Measurements from ENCODE around the gene EEF1AKMT4.

Gene EEF1AKMT4

DNA sequence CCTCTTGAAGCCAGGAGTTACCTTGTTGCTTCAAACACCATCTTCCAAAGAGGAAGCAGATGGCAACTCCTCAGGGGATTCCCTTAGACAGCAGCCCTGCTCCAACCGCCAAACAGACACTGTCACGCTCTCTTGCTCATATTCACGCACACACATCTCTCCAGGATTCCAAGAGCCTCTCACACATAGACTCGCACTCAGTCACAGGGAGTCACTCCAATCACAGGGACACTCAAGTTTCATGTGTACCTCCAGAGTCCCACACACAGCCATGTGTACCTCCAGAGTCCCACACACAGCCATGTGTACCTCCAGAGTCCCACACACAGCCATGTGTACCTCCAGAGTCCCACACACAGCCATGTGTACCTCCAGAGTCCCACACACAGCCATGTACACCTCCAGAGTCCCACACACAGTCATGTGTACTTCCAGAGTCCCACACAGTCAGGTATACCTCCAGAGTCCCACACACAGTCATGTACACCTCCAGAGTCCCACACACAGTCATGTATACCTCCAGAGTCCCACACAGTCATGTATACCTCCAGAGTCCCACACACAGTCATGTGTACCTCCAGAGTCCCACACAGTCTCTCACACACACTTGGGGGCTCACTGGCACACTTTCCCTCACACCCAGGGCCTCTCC is 14.0 kb upstream of the EEF1AKMT4 start:
- no peak for DNase-seq (ENCODE audit: low read depth in 2 of 2)

DNA sequence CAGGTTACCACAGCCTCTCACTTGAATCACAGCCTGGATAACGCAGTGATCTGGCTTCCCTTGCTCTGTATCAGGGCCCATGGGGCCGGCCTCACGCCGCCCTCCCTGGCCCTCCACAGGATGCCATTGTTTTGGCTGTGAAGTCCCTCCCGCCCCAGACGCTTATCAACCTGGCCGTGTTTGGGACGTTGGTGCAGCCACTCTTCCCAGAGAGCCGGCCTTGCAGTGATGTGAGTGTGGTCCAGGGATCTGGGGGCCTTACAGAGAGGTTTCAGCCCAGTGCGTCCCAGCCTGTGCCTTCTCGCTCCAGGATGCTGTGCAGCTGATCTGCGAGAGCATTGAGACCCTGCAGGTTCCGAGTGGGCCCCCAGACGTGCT is 13.4 kb upstream of the EEF1AKMT4 start:
- no peak for DNase-seq (ENCODE audit: low read depth in 2 of 2)

DNA sequence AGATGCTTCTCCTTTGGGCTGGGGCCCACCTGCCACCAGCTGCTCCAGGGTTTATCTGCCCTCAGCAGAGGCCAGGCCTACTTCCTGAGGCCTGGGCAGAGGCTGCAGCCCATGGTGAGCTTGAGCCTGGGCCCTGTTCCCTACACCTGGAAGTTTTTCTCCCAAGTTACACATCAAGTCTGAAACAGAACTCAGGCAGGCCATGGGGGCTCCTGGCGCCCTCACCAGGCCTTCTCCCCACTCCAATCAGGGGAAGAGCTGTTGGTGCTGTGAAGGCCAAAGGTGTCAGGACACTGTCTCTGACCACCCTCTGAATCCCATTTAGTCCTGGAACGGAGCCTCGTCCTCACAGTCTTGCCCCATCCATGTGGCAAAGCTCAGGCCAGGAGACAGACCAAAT is 12.8 kb upstream of the EEF1AKMT4 start:
- DNase-seq (ENCODE audit: low read depth in 2 of 2): no peak

DNA sequence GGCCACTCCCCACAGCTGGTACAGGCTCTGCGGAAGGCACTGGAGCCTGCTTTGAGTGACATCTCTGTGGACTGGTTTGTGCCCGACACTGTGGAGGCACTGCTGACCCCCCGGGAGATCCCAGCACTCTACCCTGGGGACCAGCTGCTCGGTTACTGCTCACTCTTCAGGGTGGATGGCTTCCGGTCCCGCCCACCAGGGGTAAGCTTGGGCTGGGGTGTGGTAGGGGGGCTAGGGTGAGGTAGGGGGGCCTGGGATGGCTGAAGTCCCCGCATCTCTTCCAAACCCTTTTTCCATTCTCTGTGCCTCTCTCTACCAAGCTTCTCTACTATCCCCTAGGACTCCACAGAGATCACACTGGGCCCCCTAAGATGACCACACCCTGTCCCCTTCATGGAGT is 12.3 kb upstream of the EEF1AKMT4 start:
- no peak for DNase-seq (ENCODE audit: low read depth in 2 of 2)

DNA sequence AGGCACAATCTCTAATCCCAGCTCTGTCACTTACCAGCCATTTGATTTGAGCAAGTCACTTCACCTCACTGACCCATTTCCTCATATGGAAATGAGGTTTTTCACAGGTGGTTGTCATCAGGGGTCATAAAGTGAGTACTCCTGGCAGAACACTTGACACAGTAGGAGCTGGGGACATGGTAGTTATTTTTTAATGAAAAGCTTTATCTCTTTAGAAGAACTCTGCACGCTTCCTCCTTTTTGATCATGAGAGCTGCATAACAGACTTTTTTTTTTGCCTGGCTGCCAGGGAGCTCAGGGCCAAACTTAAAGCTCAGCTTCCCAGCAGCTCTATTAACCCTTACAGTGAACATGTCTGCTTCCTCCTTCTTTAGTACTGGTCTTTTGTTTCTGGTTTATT is 11.7 kb upstream of the EEF1AKMT4 start:
- no peak for DNase-seq (ENCODE audit: low read depth in 2 of 2)

DNA sequence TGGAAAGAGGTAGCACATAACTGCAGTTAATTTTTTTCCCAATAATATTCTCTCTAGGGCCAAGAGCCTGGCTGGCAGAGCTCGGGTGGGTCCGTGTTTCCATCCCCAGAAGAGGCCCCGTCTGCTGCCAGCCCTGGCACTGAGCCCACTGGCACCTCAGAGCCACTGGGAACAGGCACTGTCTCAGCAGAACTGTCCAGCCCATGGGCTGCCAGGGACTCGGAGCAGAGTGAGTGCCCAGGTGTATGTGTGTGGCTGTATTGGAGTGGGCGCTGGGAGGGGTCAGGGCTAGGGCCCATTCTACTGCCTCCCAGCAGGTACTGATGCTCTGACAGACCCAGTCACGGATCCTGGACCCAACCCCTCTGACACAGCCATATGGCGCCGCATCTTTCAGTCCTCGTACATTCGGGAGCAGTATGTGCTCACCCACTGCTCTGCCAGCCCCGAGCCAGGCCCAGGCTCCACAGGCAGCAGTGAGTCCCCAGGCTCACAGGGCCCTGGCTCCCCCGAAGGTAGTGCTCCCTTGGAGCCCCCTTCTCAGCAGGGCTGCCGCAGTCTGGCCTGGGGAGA is 11.1 kb upstream of the EEF1AKMT4 start:
- no peak for DNase-seq (ENCODE audit: low read depth in 2 of 2)

DNA sequence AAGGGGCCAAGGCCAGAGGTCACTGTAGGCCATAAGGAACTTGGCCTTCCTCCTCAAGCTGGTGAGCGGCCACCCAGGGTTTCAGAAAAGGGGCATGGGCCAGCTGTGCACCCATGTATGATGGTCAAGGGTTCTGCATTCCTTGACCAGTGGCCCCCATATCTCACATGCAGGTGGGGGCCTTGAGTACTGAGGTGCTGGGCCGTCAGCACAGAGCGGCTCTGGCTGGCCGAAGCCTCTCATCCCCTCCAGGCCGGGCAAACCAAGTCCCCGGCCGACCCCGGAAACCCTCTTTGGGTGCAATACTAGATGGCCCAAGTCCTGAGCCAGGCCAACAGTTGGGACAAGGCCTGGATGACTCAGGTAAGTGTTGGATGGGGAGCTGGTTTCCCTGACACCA is 10.3 kb upstream of the EEF1AKMT4 start:
- no peak for DNase-seq (ENCODE audit: low read depth in 2 of 2)

DNA sequence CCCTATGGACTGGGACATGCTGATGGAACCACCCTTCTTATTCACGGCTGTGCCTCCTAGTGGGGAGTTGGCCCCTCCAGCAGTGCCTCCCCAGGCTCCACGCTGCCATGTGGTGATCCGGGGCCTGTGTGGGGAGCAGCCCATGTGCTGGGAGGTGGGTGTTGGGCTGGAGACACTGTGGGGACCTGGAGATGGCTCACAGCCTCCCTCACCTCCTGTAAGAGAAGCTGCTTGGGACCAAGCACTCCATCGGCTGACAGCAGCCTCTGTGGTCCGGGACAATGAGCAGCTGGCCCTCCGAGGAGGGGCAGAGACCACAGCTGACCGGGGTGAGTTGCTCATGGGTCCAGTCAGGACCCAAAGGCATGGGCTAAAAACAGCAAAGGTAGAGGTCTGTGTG is 9.8 kb upstream of the EEF1AKMT4 start:
- no peak for DNase-seq (ENCODE audit: low read depth in 2 of 2)

DNA sequence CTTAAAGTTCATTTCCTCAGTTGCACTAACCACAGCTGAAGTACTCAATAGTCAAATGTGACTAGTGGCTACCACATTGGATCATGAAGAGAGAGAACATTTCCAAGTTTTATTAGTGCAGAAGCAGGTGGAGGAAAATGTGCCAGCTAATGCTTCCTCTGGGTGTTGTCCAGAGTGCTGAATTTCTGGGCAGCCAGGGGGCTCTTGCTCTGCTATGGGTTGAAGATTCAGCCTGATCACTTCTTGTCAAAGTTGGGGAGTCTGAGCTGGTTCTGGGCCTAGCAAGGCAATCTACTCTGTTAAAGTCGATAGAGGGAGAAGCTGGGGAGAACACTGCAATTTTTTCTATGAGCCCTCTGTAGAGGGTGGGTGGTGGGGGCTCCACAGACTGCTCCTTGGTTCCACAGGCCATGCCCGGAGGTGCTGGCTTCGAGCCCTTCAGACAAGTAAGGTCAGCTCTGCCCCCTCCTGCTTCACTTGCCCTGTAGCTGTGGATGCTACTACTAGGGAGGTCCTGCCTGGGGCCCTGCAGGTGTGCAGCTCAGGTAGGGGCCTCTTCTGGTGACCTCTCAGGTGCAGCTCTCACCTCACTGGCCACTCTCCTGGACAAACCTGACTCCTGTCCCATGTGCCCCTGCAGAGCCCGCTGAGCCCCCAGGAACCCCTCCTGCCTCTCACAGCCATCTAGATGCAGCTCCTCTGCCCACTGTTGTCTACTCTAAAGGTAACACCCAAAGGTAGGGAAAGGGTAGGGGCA is 8.9 kb upstream of the EEF1AKMT4 start:
- no peak for DNase-seq (ENCODE audit: low read depth in 2 of 2)

DNA sequence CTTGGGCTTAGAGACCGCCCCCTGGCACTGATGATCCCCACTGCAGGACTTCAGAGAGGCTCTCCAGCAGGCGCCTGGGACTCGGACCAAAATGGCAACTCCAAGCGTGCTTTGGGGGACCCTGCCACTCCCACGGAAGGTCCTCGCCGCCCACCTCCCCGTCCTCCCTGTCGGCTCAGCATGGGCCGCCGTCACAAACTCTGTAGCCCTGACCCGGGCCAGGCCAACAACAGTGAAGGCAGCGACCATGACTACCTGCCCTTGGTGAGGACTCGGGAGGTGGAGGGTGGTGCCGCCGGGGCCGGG is 8.4 kb upstream of the EEF1AKMT4 start:
- DNase-seq (ENCODE audit: low read depth in 2 of 2): no peak

DNA sequence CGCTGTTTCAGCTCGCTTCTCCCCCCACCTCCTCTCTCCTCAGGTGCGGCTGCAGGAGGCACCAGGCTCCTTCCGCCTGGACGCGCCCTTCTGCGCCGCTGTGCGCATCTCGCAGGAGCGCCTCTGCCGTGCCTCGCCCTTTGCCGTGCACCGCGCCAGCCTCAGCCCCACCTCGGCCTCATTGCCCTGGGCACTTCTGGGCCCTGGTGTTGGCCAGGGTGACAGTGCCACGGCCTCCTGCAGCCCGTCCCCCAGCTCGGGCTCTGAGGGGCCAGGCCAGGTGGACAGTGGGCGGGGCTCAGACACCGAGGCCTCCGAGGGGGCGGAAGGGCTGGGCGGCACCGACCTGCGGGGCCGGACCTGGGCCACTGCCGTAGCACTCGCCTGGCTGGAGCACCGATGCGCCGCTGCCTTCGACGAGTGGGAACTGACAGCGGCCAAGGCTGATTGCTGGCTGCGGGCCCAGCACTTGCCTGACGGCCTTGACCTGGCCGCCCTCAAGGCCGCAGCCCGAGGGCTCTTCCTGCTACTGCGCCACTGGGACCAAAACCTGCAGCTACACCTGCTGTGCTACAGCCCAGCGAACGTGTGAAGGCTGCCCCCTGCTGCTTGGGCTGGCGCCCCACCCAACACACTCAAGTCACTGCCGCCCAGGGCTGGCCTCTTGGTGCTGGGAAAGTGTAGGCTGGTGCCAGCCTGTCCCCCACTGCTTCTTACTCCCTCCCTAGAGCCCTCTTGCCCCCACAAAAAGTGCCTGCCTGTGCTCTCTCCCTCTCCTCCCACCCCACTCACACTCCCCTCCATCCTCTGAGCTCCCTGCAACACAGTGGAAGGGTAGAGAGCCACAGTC is 7.8 kb upstream of the EEF1AKMT4 start:
- no peak for DNase-seq (ENCODE audit: low read depth in 2 of 2)

DNA sequence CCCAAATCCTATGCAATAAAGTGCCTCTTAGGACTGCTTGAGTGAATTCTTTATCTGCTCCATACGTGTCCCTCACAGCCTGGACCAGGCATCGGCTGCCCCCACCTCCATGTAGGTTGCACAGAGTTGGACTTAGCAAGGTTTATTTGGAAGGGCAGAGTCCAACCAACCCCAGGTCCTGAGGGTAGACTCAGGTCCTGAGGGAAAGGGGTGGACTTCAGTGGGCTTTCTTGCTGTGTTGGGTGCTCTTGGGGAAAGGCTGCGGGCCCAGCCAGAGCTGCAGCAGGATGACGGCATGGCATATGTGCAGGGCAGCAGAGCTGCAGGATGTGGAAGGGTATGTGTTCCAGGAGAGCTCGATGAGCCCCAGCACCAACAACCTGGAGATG is 7.2 kb upstream of the EEF1AKMT4 start:
- no peak for DNase-seq (ENCODE audit: low read depth in 2 of 2)

DNA sequence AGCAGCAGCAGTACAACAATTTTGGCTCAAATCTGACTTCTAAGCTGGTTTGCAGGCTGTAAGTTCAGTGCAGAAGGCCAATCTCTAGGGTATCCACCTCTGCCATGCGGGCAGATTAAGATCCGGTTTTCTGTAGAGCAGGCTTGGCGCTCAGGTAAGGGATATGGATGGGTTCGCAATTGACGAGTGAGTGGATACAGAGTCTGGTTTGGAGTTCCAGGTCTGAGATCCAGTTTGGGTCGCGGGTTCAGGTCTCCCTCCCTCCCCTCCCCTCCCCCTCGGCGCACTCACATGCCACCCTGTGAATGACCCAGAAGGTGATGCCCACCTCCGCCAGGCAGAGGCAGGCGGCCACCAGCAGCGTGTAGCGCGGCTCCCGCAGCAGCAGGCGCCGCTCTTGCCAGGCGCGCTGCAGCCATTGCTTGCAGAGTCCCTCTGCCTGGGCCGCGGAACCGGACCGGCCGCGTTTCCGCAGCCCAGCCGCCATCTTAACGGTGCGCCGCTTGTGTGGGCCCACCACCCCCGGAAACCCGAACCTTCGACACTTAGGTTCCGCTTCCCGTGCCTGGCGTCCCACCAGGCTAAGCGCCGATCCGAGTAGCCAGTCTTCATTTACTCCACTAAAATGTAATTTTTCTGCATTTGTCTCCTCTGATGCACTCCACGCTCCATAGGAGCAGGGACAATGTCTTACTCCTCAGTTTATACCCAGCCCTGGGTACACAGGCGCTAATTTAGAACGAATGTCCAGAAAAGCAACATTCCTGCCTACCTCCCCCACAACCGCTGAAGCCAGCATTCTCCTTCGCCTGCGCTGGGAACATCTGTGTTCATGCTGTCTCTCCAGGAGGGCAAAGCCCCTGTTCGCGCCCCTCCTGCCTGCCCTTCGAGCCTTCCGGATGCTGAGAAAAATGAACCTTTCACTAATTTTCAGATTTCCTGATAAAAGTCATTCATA is 739 bp upstream of the EEF1AKMT4 start, which contains the start of gene ALG3:
Gene ALG3, minus strand, starts transcription at position 509 of the 958 bp plus-strand sequence. Its CDS starts 22 bp downstream, at position 487.
- DNase-seq (ENCODE audit: low read depth in 2 of 2): peak; percentile 75 to 86

DNA sequence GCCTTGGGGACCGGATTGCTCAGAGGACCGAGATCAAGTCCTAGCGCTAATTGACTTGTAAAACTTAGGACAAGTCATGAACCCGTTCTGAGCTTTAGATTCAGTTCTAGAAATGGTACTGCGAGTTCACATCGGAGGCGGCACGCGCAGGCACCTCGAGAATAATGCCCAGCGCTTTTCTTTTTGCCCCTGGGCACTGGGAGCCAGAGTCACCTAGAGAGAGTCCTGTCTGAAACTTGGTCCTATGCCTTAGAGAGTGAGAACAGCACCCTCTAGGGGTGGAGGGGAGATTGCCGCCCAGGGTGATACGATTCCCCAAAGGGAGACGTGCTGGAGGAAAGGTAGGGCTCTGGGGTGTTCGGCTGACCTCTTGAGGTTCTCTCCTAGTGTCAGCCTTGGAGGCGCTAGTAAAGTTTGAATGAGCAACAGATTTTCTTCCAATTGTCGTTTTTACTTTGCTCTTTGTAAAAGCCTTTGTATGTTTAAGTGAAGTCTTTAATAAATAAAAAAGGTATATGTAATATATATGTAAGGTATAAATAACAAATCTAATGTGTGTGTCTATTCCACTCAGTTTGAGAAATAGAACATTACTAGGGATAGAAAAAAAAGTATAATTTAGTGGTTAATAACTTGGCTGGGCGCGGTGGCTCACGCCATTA is 826 bp downstream of the EEF1AKMT4 start:
- peak; percentile 76 to 94 for DNase-seq (ENCODE audit: low read depth in 2 of 2)

DNA sequence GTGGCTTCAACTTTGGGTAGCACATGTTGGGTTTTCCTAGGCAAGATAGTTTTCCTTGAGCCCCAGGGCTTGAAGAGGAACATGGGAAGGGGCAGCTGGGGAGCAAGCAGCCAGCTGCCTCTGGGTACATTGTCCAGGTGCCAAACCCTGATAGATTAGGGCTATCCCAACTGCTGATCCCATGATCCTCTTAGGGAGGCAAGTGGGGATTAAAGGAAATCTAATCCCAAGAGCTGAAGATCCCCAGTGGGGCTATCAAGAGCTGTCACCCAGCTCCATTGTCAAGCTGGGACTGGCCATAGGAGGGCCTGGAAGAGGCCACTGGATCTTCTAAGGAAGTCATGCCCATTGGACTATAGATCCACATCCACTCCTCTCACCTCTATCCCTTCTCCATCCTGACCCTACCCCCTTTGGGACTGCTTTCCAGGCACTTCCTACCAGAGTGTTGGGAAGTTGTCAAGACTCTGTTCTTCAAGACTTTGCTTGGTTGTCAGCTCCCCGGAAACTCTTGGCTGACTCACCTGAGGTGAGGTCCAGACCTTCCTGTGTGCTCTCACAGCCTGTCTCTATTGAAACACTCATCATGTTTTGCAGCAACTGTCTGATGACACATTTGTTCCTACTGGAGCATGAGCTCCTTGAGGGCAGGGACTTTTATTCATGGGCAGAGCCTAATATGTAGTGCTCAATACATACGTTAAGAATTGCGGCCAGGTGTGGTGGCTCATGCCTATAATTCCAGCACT is 6.0 kb downstream of the EEF1AKMT4 start:
- DNase-seq (ENCODE audit: low read depth in 2 of 2): no peak

DNA sequence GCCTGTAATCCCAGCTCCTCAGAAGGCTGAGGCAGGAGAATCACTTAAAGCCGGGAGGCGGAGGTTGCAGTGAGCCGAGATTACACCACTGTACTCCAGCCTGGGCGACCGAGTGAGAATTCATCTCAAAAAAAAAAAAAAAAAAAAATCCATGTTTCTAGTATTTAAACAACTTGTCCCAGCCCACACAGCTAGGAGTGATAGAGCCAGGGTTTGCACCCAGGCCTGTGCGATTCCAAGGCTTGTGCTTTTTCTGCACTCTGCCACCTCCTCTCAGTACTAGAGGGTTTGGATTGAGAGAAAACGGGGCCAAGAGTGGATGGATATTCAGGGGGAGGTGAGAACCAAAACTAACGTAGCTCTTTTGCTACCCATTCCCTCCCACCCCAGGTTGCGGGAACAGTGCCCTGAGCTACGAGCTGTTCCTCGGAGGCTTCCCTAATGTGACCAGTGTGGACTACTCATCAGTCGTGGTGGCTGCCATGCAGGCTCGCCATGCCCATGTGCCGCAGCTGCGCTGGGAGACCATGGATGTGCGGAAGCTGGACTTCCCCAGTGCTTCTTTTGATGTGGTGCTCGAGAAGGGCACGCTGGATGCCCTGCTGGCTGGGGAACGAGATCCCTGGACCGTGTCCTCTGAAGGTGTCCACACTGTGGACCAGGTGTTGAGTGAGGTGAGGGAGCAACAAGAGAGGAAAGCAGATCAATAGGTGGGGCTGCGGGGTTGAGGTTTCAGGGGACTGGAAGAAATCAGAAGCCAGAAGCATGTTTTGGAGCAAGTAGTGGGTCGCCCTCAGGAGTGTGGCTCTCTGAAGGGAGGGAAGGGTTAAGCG is 7.8 kb downstream of the EEF1AKMT4 start:
- no peak for DNase-seq (ENCODE audit: low read depth in 2 of 2)

DNA sequence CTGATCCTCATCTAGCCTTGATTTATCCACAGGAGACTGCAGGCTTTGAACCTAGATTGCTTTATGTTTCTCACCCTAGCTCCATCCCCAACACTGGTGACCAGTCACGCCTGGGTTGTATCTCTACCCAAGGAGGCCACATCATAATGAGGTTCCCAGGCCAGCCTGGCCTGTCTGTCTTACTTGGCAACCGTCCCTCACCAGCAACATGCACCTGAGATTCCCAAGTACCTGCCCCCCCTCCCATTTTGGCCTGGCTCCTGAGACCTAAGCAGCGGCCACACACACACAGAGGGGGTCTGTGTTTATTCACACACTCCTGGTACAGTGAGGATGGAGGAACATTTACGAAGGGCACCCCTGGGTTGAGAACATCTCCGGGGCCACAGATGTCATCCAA is 9.5 kb downstream of the EEF1AKMT4 start:
- no peak for DNase-seq (ENCODE audit: low read depth in 2 of 2)

DNA sequence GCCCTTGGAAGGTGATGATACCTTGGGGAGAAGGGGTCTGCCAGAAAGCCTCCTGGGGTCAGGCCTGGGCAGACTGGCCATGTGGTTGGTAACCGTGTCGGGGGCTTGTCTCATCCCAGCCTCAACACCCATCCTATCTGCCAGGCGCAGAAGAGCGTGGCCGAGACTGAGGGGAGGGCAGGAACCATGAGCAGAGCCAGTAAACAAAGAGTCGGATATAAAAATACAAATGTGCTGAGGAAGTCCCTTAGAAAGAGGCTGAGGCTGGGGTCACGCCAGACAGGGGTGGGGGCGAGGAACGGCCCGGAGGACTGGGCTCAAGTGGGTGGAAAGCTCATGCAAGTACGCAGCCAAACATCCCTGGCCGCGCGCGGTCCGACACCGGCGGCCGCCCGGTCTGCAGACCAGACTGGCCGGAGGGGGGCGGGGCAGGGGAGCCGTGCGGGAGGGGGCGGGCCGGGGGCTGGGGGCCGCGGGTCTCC is 10.0 kb downstream of the EEF1AKMT4 start:
- no peak for DNase-seq (ENCODE audit: low read depth in 2 of 2)

Data from stimulated activated CD4-positive, alpha-beta T cell treated with anti-CD3 and anti-CD28 coated beads, Interleukin-12 subunit alpha, Interleukin-12 subunit beta, amount 100 ng/mL, for 24 hours (primary cell).